Ammon's horn (tissue), 1 donor: ENCODE results near the gene TLE3.
"Not testable (repeated sequence)": the region's sequence is repeated elsewhere in the genome, so short reads cannot be mapped to it uniquely, and the experiment has no call there.

Experiments used
- DNase-seq: peaks from one replicate; pipeline ENCODE4 v3.0.0-alpha.2; 2016; ENCODE audit warnings: low spot score

The TLE3 gene

GRCh38 chr15:70126362-70126761, 28.6 kb upstream of the TLE3 start:
- no peak for DNase-seq

GRCh38 chr15:70125605-70126004, 27.9 kb upstream of the TLE3 start:
- DNase-seq = no peak

- DNase-seq = no peak
Observed at GRCh38 chr15:70121624-70122302, 24.0 kb upstream of the TLE3 start.

DNA sequence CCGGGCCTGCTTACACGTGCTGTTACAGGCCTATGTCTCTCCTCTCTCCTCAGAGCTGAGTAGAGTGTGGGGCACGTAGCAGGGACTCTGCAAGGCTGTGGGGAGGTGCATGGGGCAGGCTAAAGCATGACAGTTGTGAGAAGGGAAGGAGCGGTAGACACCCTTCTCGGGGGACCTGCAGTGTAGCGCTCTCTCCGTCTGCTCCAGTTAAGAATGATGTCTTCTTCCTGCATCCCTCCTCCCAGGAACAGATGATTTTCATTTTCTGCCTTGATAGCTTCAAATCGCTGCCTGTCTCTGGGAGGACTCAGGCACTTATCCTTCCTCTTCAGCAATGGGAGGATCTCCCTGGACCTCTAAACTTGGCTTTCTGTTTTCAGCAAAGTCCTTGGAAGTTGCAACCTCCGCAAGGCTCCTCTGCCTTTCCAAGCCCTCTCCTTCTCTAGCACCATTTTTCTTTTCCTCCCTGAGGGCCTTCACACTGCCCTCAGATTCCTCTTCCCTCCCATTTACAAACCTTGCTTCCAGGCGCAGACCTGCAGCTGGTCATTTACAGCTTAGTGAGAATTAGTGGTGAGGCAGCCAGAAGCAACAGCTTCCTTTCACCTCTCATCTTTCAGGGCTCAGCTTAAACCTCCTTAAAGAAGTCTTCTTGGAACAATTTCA, 23.4 kb upstream of the TLE3 start:
- no peak for DNase-seq

- no peak for DNase-seq
Observed at GRCh38 chr15:70119911-70120508, 22.3 kb upstream of the TLE3 start.

GRCh38 chr15:70118599-70118998, 20.9 kb upstream of the TLE3 start:
- DNase-seq = no peak

- no peak for DNase-seq
Observed at GRCh38 chr15:70116317-70116716, 18.6 kb upstream of the TLE3 start.

- no peak for DNase-seq
Observed at GRCh38 chr15:70114221-70114620, 16.5 kb upstream of the TLE3 start.

DNA sequence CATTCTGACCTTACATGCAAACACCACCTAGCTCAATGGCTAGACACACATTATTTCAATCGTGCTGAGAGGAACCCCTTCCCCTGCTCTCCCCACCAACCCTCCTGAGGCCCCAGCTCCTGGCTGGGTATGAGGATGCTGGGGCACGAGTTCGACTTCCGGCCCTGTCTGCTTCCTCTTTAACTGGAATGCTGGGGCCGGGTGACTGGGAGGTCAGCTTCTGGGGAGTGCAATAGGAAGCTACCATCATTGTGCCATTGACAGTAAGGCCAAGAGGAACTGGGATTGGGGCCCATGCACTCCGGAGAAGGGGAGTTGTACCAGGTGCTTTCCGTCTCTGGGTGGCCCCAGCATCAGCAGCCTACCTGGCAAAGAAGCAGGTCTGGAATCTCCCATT, 15.6 kb upstream of the TLE3 start:
- DNase-seq = peak; percentile 24

DNA sequence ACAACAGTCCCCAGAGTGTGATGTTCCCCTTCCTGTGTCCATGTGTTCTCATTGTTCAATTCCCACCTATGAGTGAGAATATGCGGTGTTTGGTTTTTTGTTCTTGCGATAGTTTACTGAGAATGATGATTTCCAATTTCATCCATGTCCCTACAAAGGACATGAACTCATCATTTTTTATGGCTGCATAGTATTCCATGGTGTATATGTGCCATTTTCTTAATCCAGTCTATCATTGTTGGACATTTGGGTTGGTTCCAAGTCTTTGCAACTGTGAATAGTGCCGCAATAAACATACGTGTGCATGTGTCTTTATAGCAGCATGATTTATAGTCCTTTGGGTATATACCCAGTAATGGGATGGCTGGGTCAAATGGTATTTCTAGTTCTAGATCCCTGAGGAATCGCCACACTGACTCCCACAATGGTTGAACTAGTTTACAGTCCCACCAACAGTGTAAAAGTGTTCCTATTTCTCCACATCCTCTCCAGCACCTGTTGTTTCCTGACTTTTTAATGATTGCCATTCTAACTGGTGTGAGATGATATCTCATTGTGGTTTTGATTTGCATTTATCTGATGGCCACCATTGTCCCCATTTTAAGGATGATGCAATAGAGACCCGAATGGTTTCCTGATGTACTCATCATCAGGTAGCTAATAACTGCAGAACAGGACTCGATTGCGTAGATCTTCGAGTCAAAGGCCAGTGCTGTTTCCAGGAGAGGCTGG, 15.0 kb upstream of the TLE3 start:
- DNase-seq = not testable (repeated sequence)

DNA sequence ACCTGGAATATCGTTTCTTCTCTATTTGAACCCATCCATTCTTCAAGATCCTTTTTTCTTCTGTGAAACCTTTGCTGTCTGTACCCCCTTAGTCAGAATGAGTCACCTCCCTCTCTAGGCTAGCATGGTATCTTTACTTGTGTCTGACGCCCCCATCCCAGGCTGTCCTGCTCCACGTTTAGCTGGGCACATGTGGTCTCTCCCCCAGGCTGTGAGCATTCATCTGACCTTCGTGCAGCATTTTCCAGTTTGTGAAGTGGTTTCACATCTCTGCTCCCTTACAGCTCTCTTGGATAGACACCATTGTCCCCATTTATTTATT, 14.3 kb upstream of the TLE3 start:
- DNase-seq = no peak

DNA sequence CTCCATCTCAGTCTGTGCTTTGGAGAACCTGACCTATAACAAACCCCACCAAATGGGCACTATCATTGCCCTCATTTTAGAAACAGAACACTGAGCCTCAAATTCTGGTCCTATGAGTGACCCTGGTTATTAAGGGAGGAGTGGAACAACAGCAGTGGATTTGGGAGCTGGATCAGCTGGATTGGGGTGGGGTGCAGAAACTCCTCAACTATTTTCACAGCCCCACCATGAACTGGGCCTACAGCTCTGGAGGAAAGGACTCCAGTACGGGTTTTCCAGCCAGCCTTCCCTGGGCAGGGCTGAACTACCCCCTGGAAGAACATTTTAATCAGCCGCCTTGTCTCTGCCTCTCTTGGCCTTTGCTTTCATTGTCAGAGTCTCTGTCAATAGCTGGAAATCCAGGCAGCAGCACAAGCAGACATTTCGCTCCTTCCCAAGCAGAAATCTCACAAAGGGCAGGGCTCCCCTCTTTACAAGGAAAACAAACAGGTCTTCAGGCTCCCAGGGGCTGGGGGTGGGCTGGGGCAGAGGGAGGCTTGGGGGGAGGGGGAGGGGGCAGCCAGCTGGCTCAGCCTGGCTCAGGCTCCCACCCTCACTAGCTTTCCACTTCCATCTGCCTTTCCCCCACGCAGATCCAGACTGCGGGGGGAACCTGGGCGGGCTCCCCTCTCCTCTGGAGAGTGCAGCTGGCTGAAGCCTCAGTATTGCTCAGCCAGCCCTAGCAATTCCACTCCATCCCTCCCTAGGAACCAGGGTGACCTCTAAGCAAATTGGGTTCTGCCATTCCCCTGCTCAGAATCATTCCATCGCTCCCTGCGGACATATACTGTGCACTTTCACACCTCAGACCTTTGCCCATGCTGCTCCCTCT, 13.7 kb upstream of the TLE3 start:
- DNase-seq = peak; percentile 88

GRCh38 chr15:70109978-70110377, 12.3 kb upstream of the TLE3 start:
- no peak for DNase-seq

GRCh38 chr15:70109531-70109930, 11.8 kb upstream of the TLE3 start:
- no peak for DNase-seq

GRCh38 chr15:70103880-70104626, 6.3 kb upstream of the TLE3 start:
- no peak for DNase-seq

- DNase-seq = no peak
Observed at GRCh38 chr15:70102827-70103226, 5.1 kb upstream of the TLE3 start.

DNA sequence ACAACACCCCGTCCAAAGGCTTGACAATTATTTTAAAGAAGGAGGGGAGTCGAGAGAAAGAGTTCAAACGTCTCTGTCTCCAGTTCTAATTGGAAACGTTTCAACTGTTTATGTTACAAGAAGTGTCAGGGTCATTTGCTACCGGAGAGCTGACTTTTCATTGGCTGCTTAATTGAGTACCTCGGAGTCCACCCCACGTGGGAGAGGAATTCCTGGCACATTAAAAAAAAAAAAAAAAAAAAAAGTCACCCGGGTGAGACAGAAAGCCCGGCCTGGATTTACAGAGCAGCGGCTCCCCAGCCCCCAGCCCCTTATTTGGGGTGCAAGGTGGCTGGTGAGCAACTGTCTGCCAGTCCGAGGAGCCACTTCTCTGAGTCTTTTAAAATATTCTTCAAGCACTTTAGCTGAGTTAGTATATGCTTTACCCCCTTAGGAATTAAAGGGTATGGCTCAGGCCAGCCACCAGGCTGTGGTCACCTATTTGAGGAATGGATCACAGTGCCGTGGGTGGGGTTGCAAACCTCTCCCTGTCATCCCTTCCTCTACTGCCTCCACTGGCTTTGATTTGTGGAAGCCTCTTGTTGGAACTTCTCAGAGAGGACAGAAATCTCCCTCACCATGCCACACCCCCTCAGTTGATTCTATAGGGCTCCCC, 3.9 kb upstream of the TLE3 start:
- DNase-seq = no peak

DNA sequence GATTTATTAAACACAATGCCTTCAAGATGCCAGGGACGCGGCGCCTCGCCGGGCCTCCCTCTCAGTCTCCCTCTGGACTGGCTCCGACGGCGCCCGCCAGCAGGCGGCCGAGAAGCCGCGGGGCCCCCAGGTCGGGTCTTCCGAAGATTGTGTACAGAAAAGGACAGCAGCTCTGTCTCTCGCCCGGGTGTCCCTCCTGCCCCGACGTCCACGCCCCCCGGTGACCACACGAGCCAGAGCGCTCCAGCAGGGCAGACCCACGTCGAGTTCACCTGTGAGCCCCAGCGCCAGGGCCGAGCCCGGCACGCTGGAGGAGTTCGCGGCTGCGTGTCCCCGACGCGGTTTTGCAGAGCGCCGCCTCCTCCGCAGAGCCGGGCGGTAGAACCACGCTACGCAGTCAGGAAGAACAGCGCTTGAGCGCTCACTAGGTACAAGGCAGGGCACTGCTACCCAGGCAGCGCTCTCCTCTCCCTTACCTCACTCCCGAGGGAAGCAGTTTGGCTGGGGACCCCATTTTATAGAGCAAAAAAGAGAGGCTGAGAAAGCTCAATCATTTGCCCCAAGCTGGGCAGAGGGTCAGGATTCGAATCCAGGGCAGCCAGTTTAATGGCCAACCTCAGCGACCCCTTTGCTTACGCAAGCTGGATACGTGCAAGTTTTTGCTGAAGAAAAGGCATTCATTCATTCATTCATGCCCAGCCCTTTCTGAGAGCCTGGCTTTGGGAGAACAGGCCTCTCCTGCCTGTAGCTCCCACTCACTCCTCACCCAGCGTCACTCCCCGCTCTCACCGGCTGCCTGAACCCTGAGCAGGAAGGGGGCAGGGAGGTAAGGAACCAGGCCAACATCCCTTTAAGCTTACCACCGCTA, 3.0 kb upstream of the TLE3 start:
- DNase-seq = no peak

DNA sequence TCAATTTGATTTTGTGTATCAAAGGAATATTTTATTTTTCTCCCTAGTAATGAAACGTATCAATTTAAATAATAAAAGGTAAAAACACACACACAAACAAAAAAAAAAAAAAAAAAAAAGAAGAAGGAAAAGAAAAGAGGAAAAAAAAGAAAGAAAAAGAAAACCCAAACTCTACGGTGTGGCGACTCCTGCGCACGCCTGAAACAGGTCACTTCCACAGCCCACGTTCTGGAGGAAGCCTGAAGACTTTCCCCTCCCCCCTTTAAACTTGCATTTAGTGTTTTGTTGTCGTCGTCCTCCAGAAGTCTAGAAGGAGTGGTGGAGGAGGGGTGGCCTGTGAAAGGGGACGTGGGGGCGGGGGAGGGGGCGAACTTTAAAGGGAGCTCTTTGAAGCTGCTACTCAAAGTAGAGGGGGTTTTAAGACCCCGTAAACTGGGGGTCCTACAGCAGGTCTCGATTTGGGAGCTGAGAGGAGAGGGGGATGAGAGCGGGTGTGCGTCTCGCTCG, 2.3 kb upstream of the TLE3 start:
- no peak for DNase-seq
